Measurements from ENCODE around the gene TGFBRAP1. TPM values are rescaled to one million over a fixed set of nuclear protein-coding genes. Genes with fewer than 3 reads are reported as not detected.
A peak's percentile ranks its signal among the peaks of the same experiment; 100 is the strongest.

The TGFBRAP1 gene
- total and polyA plus RNA-seq, 9 of the 15 experiments (the other 6 are each of a cell fraction or from before 2014, with no cell fraction given) = 3.7 to 18.0 (median 11.0) TPM

- Histone ChIP-seq H3K36me3 (ENCODE audit: control insufficient read depth, insufficient read depth, low read length) (peaks cover 98% of the 10 kb centered on the region), H2AFZ (ENCODE audit: low read depth, low read length) (no peak overlapping the region), H3K9me3 (replicated peaks; ENCODE audit: control insufficient read depth, insufficient read depth, low read depth, low read length) (no peaks in the 10 kb centered on the region), H3K4me3 (no peak overlapping the region), H3K4me2 (ENCODE audit: insufficient read depth, low read length) (no peak overlapping the region), H3K9ac (ENCODE audit: insufficient read depth in 1 of 2, low read depth in 2 of 2, low read length in 2 of 2) (no peak overlapping the region), H3K9me1 (ENCODE audit: control insufficient read depth, insufficient read depth, low read length) (peaks cover 3% of the 10 kb centered on the region), H3K79me2 (ENCODE audit: control insufficient read depth, insufficient read depth, low read length) (no peaks in the 10 kb centered on the region), H3K27me3 (ENCODE audit: control insufficient read depth in 2 of 2, insufficient read depth in 2 of 2, low read length in 2 of 2) (no peaks in the 10 kb centered on the region), H3K4me1 (replicated peaks in 1 of 2; ENCODE audit: control insufficient read depth in 2 of 2, insufficient read depth in 2 of 2, low read length in 2 of 2) (no peaks in the 10 kb centered on the region), H4K20me1 (replicated peaks; ENCODE audit: control insufficient read depth, insufficient read depth, low read length) (no peaks in the 10 kb centered on the region), H3K27ac (ENCODE audit: extremely low read depth, low read depth, low read length) (no peak overlapping the region)
- POLR2A ChIA-PET = no interaction called here
- no TSS peak for BruUV-seq (replicated peaks)
- FAIRE-seq (no peak), ATAC-seq (no peak), DNase-seq (ENCODE audit: extremely low read depth in 1 of 4, low spot score in 3 of 4) (no peak)
- in situ Hi-C loops (cut with MboI) = no loop called here
- WGBS (ENCODE audit: insufficient coverage, low coverage, missing lambda C conversion rate) = 94% methylated on average over 14 of the region's 14 CpGs
- intact Hi-C loops (cut with micrococcal nuclease) = no loop called here
- CTCF ChIA-PET (ENCODE audit: low intra/inter-chr PET ratio) = no interaction called here
- TF ChIP-seq XRCC3 (IDR thresholded peaks at IDR 0.05) = no peak
- TF ChIP-seq HES1 (IDR thresholded peaks at IDR 0.05; ENCODE audit: low read depth) = no peak
- TF ChIP-seq RBM25 (IDR thresholded peaks at IDR 0.05; ENCODE audit: low read depth, low read length, severe bottlenecking) = peak; percentile 67
- peak; percentile 60 for TF ChIP-seq ZFP36 (IDR thresholded peaks at IDR 0.05; ENCODE audit: low read depth, low read length, partially characterized antibody)
- 0 out of 2 replicates have a peak, but pooled peaks have one; percentile 17 for TF ChIP-seq BCOR (IDR thresholded peaks at IDR 0.05)
- TF ChIP-seq MAFG (tag; conservative IDR thresholded peaks at IDR 0.05) = no peak
- no peak for TF ChIP-seq MNT (conservative IDR thresholded peaks at IDR 0.05)
- TF ChIP-seq TCF7 (IDR thresholded peaks at IDR 0.05; ENCODE audit: borderline replicate concordance) = no peak
- no peak for TF ChIP-seq BCL6 (CRISPR knock-in tag; IDR thresholded peaks at IDR 0.05)
- no peak for TF ChIP-seq SLC30A9 (CRISPR knock-in tag; IDR thresholded peaks at IDR 0.05)
- TF ChIP-seq ZNF586 (CRISPR knock-in tag; conservative IDR thresholded peaks at IDR 0.05) = no peak
- TF ChIP-seq BRCA1 (IDR thresholded peaks at IDR 0.05) = no peak
- TF ChIP-seq BRCA1 (CRISPR knock-in tag; IDR thresholded peaks at IDR 0.05) = no peak
- no peak for TF ChIP-seq ZFP91 (CRISPR knock-in tag; IDR thresholded peaks at IDR 0.05)
- no peak for TF ChIP-seq ATF2 (CRISPR knock-in tag; IDR thresholded peaks at IDR 0.05)
- TF ChIP-seq ELF2 (CRISPR knock-in tag; IDR thresholded peaks at IDR 0.05) = no peak
- TF ChIP-seq PATZ1 (CRISPR knock-in tag; IDR thresholded peaks at IDR 0.05; ENCODE audit: borderline replicate concordance) = no peak
Observed at GRCh38 chr2:105271393-105272045, 58.0 kb downstream of the TGFBRAP1 start.
